A549 (cell line): ENCODE results near the gene HDGFL2. TPM values are rescaled to one million over a fixed set of nuclear protein-coding genes. Genes with fewer than 3 reads are reported as not detected.
A peak's percentile ranks its signal among the peaks of the same experiment; 100 is the strongest.

Source experiments
- ATAC-seq, 2 experiments: fragments of 200-7000 bp in 1 of 2; fragments of >200 bp in 1 of 2; cut with Nextera tagmentation in 1 of 2; cut with Tn5 transposase in 1 of 2; 3 replicates each; pipeline versions ENCODE4 v1.8.0 to v1.9.1; 2018 to 2020; ENCODE audit warnings: mild to moderate bottlenecking in 1 of 2, moderate library complexity in 1 of 2
- CTCF ChIA-PET: fragments of 300-600 bp; sonication (Branson Sonifier 250); formaldehyde crosslinking; extraction: SDS; loops from one replicate; lab custom pipeline; 2021; ENCODE audit warnings: antibody characterized with exemption, inconsistent platforms; lab: Yijun Ruan, JAX
- POLR2A ChIA-PET: fragments of 350-600 bp; formaldehyde crosslinking; extraction: SDS; loops from one replicate; lab custom pipeline; 2021; ENCODE audit warnings: antibody characterized with exemption, inconsistent platforms; lab: Yijun Ruan, JAX
- DNase-seq, 2 experiments: peaks; one replicate each; pipeline versions ENCODE4 v3.0.0 to v3.0.0-alpha.2; 2011 to 2016; ENCODE audit warnings: low read depth in 1 of 2, low spot score in 1 of 2
- FAIRE-seq: peaks from 2 replicates; lab custom pipeline; 2011; peaks lifted over from hg19 to GRCh38; lab: Jason Lieb, UNC
- H3K27ac ChIP-seq, 2 experiments: fragments of >200 bp; sonication (Bioruptor Twin); formaldehyde crosslinking; 3 replicates each; pipeline ENCODE4 v1.5.1; 2016 to 2017
- H3K4me1 ChIP-seq: fragments of >200 bp; sonication (Bioruptor Twin); formaldehyde crosslinking; 3 replicates; pipeline ENCODE4 v1.6.1; 2016
- H3K4me2 ChIP-seq: fragments of >200 bp; sonication (Bioruptor Twin); formaldehyde crosslinking; 3 replicates; pipeline ENCODE4 v1.6.1; 2016
- H3K4me3 ChIP-seq: fragments of >200 bp; sonication (Bioruptor Twin); formaldehyde crosslinking; 3 replicates; pipeline ENCODE4 v1.5.1; 2016
- H3K9me3 ChIP-seq: fragments of >200 bp; sonication (Bioruptor Twin); formaldehyde crosslinking; 3 replicates; pipeline ENCODE4 v1.6.1; 2016
- CBX8 ChIP-seq: fragments of 200-600 bp; sonication (generic); IDR thresholded peaks from 2 replicates; pipeline ENCODE4 v1.6.1; 2016
- CEBPB ChIP-seq, 2 experiments: fragments of >200 bp in 1 of 2; sonication (Bioruptor Twin) in 1 of 2; formaldehyde crosslinking in 1 of 2; IDR thresholded peaks; 2 replicates each; pipeline ENCODE4 v1.6.1; 2012 to 2016
- E2F6 ChIP-seq: IDR thresholded peaks from 2 replicates; pipeline ENCODE4 v1.6.1; 2012; ENCODE audit warnings: low read depth, borderline replicate concordance
- EHMT2 ChIP-seq: fragments of 200-600 bp; sonication (generic); IDR thresholded peaks from 2 replicates; pipeline ENCODE4 v1.6.1; 2016; ENCODE audit warnings: antibody characterized with exemption, low read depth, mild to moderate bottlenecking, moderate library complexity
- FOSB ChIP-seq: fragments of 250-450 bp; sonication (Bioruptor Pico); IDR thresholded peaks from 2 replicates; pipeline ENCODE4 v1.5.0; 2020; ENCODE audit warnings: mild to moderate bottlenecking, moderate library complexity
- HEYL ChIP-seq: fragments of 250-450 bp; sonication (Bioruptor Pico); IDR thresholded peaks from 2 replicates; pipeline ENCODE4 v1.8.0; 2021; ENCODE audit warnings: mild to moderate bottlenecking, moderate library complexity
- HOXB5 ChIP-seq: fragments of 250-450 bp; sonication (Bioruptor Pico); IDR thresholded peaks from 2 replicates; pipeline ENCODE4 v1.5.0; 2020; ENCODE audit warnings: mild to moderate bottlenecking, moderate library complexity
- JUN ChIP-seq, 2 experiments: fragments of >200 bp; sonication (Bioruptor Twin); formaldehyde crosslinking; IDR thresholded peaks; 2 replicates in 1 of 2; 3 replicates in 1 of 2; pipeline ENCODE4 v1.6.1; 2016 to 2017
- JUNB ChIP-seq: fragments of >200 bp; sonication (Bioruptor Twin); formaldehyde crosslinking; IDR thresholded peaks from 2 replicates; pipeline ENCODE4 v1.6.1; 2016
- MYC ChIP-seq: IDR thresholded peaks from 2 replicates; pipeline ENCODE4 v1.6.1; 2012; ENCODE audit warnings: mild to moderate bottlenecking, inconsistent platforms, low read length, improper control_type of control experiment, borderline replicate concordance
- RAD21 ChIP-seq, 2 experiments: fragments of >200 bp in 1 of 2; sonication (Bioruptor Twin) in 1 of 2; formaldehyde crosslinking in 1 of 2; IDR thresholded peaks in 1 of 2; conservative IDR thresholded peaks in 1 of 2; 2 replicates in 1 of 2; 3 replicates in 1 of 2; pipeline ENCODE4 v1.6.1; 2012 to 2018; ENCODE audit warnings: inconsistent platforms in 1 of 2
- RFX5 ChIP-seq: fragments of 450-650 bp; IDR thresholded peaks from 2 replicates; pipeline ENCODE4 v1.7.1; 2014; ENCODE audit warnings: antibody characterized with exemption, mild to moderate bottlenecking, moderate library complexity
- SMC3 ChIP-seq: fragments of >200 bp; sonication (Bioruptor Twin); formaldehyde crosslinking; IDR thresholded peaks from 3 replicates; pipeline ENCODE4 v1.6.1; 2018; ENCODE audit warnings: inconsistent platforms
- TP53 ChIP-seq: fragments of 250-450 bp; sonication (Bioruptor Pico); IDR thresholded peaks from 2 replicates; pipeline ENCODE4 v1.5.0; 2021; ENCODE audit warnings: mild to moderate bottlenecking, moderate library complexity
- ZFP36 ChIP-seq: fragments of 450-650 bp; IDR thresholded peaks from 2 replicates; pipeline ENCODE4 v1.6.1; 2014; ENCODE audit warnings: borderline replicate concordance; ENCODE audit not compliant: partially characterized antibody
- WGBS: methylation state at CpG from one replicate; pipeline ENCODE4 v1.1.6; 2017; ENCODE audit errors: missing lambda C conversion rate; 5-methylcytosine and 5-hydroxymethylcytosine counted together
- polyA plus RNA-seq, 4 experiments: library from polyadenylated mRNA; depleted of rRNA in 3 of 4; stranded (reverse); fragments of >200 nt; fragmentation: RNase III in 1 of 4; extraction: RNeasy Plus Mini Kit Qiagen cat#74134 plus additional on column Dnase treatment in 1 of 4; gene quantifications; 2 replicates in 3 of 4; 3 replicates in 1 of 4; pipeline ENCODE4 v1.2.3, GENCODE V29; 2011 to 2017

The HDGFL2 gene
- polyA plus RNA-seq, 2 of the 4 experiments (the other 2 are of a cell fraction), result 10.8 to 34.3 TPM

GRCh38 chr19:4515732-4516131 is 43.6 kb downstream of the HDGFL2 start:
- Histone ChIP-seq H3K27ac (no peak overlapping the region), H3K4me1 (peaks cover 10% of the 10 kb centered on the region), H3K4me2 (no peak overlapping the region), H3K4me3 (no peak overlapping the region), H3K9me3 (no peaks in the 10 kb centered on the region)
- ChIA-PET POLR2A (no interaction called here), CTCF (interaction anchor here (2.3 to 2.6 kb wide), 2 partner anchors 9 to 121 kb away, joined by 10 to 12 read pairs; no protein-coding TSS in a partner anchor)
- peak; percentile 49 for TF ChIP-seq ZFP36
- no peak for TF ChIP-seq RFX5
- no peak for TF ChIP-seq TP53 (CRISPR knock-in tag)
- ATAC-seq, result no peak
- 95% methylated on average over 5 of the region's 5 CpGs for WGBS
- FAIRE-seq, result no peak
- no peak for DNase-seq

GRCh38 chr19:4516199-4516938 is 44.3 kb downstream of the HDGFL2 start:
- no peak for DNase-seq
- 79% methylated on average over 5 of the region's 14 CpGs for WGBS
- CTCF ChIA-PET, result interaction anchor here (1.0 to 2.6 kb wide), 3 partner anchors 8 to 120 kb away, joined by 4 to 12 read pairs (median 10); no protein-coding TSS in a partner anchor
- Histone ChIP-seq H3K9me3 (no peaks in the 10 kb centered on the region), H3K4me3 (no peak overlapping the region)
- no peak for TF ChIP-seq CBX8
- TF ChIP-seq CEBPB (IDR thresholded peaks at IDR 0.05), result peak in 1 of 2 experiments; percentile 54; a peak in 2 of 4 replicates
- no peak for TF ChIP-seq JUN (IDR thresholded peaks at IDR 0.05)
- TF ChIP-seq, all 56 proteins: peak for 1
- POLR2A ChIA-PET, result no interaction called here
- no peak for FAIRE-seq
- Histone ChIP-seq H3K4me1 (peaks cover 10% of the 10 kb centered on the region), H3K4me2 (peak overlapping the region; percentile 53), H3K27ac (peak overlapping the region; percentile 40 to 82; a peak in 3 of 6 replicates)
- peak in 1 of 2 experiments; percentile 18; a peak in 3 of 6 replicates for ATAC-seq

GRCh38 chr19:4516939-4517300 is 44.8 kb downstream of the HDGFL2 start:
- TF ChIP-seq JUNB, result no peak
- no peak for TF ChIP-seq E2F6
- no peak for TF ChIP-seq SMC3
- ATAC-seq, result peak; percentile 19 to 37; a peak in 3 of 6 replicates

GRCh38 chr19:4517451-4518057 is 45.5 kb downstream of the HDGFL2 start:
- no peak for ATAC-seq
- TF ChIP-seq RAD21 (conservative IDR thresholded peaks at IDR 0.05 in 1 of 2, IDR thresholded peaks at IDR 0.05 in 1 of 2) (no peak), MYC (no peak), HEYL (no peak), HOXB5 (CRISPR knock-in tag) (no peak), FOSB (CRISPR knock-in tag) (no peak), EHMT2 (no peak)
- Histone ChIP-seq H3K9me3 (no peaks in the 10 kb centered on the region), H3K4me3 (no peak overlapping the region), H3K4me1 (peaks cover 15% of the 10 kb centered on the region), H3K27ac (peak overlapping the region in 1 of 2 experiments; percentile 82; a peak in 3 of 6 replicates), H3K4me2 (no peak overlapping the region)
- WGBS, result 89% methylated on average over 11 of the region's 24 CpGs
- ChIA-PET POLR2A (interaction anchor here (0.6 kb wide), 1 partner anchor 49 kb away, joined by 4 read pairs; no protein-coding TSS in a partner anchor), CTCF (interaction anchor here (0.5 to 2.6 kb wide), 4 partner anchors 7 to 527 kb away, joined by 3 to 12 read pairs (median 7); no protein-coding TSS in a partner anchor)
- DNase-seq, result no peak
- no peak for FAIRE-seq

More at GRCh38 chr19:4516939-4517300, 44.8 kb downstream of the HDGFL2 start:
- 17% methylated on average over 3 of the region's 8 CpGs for WGBS
- H3K4me2 ChIP-seq, result peak overlapping the region; percentile 53
- peaks cover 15% of the 10 kb centered on the region for H3K4me1 ChIP-seq
- peak overlapping the region; percentile 40 to 82; a peak in 3 of 6 replicates for H3K27ac ChIP-seq
- CTCF ChIA-PET, result interaction anchor here (1.0 to 2.6 kb wide), 3 partner anchors 8 to 120 kb away, joined by 4 to 12 read pairs (median 10); no protein-coding TSS in a partner anchor
- H3K9me3 ChIP-seq, result no peaks in the 10 kb centered on the region
- FAIRE-seq, result no peak
- POLR2A ChIA-PET, result no interaction called here
- DNase-seq, result no peak
- no peak overlapping the region for H3K4me3 ChIP-seq
